GM19372 (cell line): ENCODE data around the gene ANLN.
"Not testable (repeated sequence)": the region's sequence is repeated elsewhere in the genome, so short reads cannot be mapped to it uniquely, and the experiment has no call there.

Experiments
- ATAC-seq: cut with Tn5 transposase; IDR thresholded peaks from one replicate; pipeline ENCODE4 v1.9.1; 2021; ENCODE audit warnings: mild to moderate bottlenecking, low read depth, moderate library complexity; ENCODE audit not compliant: unreplicated experiment

ANLN gene

DNA sequence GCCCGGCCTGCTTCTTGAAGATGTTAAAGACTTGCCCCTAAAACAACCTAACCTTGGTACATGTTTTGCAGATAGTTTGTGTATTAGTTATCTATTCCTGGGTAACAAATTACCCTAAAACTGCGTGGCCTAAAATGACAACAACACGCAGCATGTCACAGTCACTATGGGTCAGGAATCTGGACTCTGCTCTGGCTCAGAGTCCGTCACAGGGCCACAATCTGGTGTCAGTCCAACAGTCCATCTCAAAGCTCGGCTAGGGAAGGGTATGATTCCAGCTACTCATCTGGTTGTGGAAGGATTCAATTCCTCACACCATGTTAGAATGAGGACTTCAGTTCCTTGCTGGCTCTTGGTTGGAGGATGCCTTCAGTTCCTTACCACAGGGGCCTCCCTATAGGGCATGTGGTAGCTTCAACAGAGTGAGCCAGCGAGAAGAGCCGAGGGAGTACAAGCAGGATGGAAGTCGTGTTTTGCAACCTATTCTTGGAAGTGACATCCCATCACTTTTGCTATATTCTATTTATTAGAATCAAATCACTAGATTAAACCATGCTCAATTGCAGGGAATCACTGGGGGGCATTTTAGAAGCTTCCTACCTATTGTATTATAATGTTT lies 71.3 kb downstream of the ANLN start:
- no peak for ATAC-seq

DNA sequence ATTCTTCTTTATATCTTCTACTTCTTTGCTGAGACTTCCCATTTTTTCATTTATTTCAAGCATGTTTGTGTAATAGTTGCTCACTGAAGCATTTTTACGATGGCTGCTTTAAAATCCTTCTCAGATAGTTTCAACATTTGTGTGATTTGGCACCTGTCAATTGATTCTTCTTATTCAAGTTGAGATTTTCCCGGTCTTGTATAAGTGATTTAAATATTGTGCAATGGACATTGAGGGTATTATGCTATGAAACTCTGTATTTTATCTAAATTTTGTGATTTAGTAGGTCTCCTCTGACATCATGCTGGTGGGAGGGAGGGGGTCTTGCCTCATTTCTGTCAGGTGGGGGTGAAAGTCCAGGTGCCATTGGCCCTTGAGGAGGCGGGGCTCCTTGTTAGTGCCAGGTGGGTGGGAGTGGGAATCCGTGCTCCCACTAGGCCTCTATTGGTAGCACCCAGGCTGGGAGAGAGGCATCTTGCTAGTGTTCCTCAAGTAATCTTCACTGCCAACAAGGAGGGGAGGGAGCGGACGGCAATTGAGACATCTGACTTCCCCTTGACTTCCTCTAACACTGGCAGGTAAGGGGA lies 73.0 kb downstream of the ANLN start:
- no peak for ATAC-seq

DNA sequence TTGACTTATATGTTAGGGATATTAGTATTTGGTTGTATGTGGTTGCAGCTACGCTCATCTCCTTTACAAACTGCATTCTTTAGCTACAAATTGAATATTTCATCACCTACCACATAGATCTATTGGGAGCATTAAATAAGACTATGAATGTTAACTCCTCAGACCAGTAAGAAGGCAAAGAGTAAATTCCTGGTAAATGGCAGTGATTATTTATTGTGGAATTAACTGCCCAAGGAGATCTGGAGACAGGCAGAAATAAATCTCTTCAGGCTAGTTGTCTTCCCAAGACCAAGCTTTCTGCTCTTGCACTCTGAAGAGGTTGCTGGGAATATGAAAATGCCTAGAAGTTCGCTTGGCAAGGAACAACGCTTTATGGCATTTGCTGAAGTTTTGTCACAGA lies 74.6 kb downstream of the ANLN start:
- ATAC-seq, result no peak

DNA sequence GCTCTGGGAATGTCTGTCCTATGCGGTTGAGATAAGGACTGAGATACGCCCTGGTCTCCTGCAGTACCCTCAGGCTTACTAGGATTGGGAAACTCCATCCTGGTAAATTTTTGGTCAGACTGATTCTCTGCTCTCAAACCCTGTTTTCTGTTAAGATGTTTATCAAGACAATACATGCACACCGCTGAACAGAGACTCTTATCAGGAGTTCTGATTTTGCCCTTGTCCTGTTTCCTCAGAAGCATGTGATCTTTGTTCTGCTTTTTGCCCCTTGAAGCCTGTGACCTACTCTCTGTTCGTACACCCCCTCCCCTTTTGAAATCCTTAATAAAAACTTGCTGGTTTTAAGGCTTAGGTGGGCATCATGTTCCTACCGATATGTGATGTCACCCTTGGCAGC lies 76.3 kb downstream of the ANLN start:
- not testable (repeated sequence) for ATAC-seq

DNA sequence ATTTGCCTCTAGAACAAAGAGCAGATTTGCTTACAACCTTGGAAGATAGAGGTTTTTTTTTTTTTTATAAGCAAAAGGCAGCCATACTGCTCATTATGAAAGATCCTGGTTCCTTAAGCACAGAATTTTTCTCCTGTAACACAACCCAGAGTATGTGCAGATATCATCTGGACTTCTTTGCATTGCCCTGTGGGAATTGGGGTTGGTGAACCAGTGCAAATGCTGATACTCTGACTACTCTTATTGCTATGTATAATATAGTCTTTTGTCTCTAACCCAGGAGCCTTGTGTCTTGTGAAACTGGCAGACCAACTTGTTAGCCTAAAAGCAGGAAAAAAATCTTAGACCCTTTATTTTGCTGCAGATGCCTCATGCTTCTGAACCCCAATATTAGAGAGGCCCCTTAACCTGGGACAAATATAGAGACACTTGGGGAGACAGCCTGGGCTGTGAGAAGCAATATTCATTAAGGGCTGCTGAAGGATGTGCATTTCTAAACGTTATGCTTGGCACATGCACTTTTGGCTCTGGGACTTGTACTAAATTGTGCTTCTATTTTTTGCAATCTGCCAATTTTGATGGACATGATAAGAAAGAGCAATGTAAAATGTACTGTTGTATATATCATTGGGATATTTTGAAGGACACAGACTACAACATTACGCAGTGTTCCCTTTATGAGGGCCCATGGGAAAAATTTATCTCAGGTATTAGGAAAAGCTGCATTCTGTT lies 78.9 kb downstream of the ANLN start:
- ATAC-seq, result no peak

DNA sequence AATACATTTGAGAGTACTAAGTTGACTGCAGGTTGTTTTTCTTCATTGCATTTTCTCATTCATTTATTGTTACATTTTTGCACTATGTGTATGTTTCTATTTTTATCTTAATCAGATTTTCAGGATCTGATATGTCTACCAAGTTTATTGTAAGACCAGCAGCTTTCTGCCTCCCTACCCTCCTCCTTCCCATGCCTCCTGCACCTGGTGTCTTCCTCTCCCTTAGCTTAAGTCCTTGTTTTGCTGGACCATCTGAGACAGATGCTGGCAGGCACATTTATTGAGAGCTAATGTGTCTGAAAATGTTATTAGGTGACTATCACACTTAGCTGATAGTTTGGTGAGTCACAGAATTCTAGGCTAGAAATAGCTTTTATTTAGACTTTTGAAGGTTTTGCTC lies 79.6 kb downstream of the ANLN start:
- ATAC-seq, result no peak

DNA sequence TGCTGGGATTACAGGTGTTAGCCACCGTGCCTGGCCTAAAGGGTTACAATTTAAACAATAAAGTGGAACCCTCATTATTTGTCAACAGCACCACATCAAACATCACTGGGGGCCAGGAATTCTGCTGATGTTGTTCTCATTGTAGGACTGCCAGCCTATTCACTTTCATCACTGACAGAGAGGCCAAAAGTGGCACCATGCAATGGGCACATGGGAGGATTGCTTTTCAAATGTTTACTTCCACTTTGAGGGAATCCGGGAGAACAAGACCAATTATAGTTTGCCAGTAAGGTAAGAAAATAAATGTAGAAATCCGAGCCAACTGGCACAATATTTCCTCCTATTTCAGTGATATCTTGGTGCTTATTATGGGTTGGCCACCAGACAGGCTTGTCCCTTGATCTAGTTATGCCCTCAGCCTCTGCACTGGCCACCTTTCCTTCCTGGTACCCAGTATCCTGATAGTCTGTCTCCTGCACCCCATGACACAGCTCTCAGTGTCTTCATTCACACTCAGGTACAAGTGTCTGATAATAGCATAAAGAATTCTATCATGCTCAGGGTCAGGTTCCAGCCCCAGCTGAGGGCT lies 82.6 kb downstream of the ANLN start:
- no peak for ATAC-seq

DNA sequence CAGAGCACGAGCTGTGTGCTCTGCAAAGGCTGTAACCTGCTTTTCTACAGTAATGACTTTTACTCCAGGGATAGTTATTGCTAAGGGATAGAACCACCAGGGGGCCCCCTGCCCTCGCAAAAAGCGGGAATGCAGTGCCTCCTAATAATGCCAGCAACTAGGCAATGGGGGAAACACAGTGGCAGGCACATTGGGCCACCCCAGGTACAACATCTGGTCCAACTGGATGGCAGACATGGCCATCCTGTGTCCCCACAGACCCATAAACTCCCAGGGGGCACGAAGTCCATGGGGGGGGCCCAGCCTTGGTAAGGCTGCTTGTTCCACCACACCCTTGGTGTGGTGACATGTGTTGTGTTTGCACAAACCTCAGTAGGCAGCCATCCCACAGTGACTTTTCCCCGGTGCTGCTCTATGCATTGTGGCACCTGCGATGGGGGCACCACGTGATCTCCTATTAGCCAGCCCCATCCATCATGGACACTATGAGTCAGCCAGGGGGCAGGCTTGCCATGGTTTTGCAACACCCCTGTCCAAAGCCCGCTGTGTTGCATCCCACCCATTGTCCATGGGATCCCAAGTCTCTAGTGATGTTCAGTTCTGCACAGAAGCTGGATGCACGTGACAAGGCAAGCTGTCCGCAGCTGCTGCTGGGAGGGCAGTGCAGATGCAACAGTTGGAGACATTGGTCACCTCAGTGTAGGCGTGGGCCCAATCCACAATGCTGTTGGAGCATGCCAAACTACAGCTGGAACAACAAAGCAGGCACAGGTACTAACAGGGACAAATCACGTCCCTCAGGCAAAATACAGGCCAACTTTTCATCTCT lies 84.0 kb downstream of the ANLN start:
- ATAC-seq, result no peak

DNA sequence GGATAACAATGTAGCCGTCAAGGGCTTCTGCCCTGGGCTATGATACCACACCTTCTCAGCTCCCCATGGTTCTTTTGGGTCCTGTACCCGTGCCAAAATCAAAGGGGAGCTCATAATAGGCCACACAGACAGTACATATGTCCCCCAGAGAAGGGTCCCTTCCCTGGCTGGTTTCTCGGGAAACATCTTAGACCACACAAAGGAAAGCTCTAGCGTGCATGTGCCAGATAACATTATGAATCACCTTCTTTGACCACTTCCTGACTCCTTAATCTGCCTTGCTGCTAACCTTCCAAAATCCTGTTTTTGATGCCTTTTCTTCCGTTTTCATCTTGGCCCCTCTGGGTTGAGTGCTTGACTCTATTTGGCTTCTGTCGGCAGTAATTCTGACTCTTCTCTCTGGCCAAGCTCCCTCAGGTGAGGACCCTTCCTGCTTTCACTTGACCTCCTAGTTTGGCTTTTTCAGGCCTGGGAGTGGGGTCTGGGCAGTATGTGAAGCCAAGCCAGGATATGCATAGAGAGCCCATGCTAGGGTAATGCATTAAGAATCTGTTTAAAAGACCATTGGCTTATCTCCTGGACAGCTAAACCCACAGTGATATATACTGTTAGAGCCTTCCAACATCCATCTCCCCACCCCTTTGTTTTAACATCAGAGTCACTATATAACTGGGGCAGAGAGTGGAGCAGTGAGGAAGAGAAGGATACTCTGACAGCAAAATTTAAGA lies 84.8 kb downstream of the ANLN start:
- ATAC-seq, result no peak

DNA sequence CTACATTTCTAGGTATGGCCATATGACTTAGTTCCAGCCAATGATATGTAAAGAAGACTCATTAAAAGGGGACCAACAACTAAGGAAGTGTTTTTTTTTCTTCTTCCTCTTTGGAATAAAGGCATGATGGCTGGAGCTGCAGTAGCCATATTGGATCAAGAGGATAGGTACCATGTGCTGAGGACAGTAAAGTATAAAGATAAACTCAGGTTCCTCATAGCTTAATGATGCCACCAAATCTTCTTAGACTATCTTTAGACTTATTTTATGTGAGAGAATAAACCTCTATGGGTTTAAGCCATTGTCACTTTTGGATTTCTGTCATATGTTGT lies 85.3 kb downstream of the ANLN start:
- no peak for ATAC-seq

DNA sequence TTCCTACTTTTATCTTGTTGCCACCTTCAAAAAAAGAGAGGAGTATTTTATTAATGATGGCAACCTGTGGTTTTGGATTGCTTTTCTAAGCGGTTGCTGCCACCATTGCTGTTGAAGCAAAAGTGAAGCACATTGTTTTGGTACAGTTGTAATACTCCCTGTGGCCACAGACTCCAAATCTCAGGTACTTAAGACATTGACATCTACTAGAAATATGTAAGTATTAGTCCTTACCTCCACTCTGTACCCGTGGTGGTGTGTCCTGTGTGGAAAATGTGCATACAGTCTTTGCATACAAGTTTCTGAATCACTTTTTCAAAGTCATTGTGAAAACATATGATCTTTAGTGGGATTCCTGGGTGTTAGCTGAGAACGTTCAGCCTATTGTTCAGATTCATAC lies 85.7 kb downstream of the ANLN start:
- ATAC-seq, result no peak

DNA sequence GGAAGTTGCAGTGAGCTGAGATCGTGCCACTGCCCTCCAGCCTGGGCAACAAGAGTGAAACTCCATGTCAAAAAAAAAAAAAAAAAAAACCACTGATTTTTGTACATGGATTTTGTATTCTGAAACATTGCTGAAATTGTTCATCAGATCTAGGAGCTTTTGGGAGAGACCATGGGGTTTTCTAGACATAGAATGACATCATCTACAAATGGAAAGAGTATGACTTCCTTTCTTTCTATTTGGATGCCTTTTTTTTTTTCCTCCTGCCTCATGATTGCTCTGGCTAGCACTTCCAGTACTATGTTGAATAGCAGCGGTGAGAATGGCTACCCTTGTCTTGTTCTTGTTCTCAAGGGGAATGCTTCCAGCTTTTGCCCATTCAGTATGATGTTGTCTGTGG lies 89.1 kb downstream of the ANLN start:
- no peak for ATAC-seq

DNA sequence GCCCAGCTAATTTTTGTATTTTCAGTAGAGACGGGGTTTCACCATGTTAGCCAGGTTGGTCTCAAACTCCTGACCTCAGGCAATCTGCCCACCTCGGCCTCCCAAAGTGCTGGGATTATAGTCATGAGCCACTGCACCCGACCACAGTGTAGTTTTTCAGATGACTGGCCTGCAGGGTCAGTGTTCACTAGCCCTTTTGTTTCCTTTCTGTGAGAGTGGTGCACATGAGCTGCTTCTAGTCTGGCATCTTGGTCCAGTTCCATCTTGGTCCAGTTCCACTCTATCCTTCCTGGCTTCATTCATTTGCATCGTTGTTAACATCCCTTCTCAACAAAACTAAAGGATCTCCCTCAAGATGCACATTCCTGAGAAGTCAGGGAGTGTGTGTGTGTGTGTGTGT lies 94.2 kb downstream of the ANLN start:
- ATAC-seq, result not testable (repeated sequence)

DNA sequence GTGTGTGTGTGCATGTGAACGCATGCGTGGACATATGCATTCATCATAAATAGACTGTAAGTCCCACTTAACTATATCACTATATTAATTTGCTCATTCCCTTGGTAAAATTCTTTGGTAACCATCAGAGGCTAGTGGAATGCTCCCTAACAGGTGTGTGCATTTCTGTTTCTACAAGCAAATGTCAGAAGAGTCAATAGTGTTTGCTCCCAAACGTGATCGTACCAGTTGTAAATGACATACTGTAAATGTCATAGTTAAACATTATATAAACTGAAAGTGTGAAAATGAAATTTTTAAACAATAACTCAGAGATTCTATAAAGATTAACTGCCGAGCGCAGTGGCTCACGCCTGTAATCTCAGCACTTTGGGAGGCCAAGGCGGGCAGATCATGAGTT lies 94.6 kb downstream of the ANLN start:
- ATAC-seq, result no peak

DNA sequence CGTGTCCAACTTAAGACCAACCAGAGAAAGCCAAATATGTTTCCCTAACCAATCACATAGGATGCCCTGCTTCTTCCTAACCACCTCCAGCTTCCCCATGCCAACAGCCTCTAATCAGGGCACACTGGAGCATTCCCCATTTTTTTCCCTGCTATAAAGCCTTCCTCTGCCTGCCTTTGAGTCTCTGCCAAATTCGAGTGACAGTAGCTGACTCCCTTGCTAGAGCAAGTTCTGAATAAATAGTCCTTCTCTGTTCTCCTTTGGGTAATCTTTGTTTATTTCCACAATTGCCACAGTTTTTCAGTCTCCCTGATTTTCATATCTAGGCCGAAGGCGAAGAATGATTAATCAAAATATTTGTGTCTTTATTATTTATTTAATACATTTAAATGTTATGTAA lies 96.7 kb downstream of the ANLN start:
- ATAC-seq, result no peak

DNA sequence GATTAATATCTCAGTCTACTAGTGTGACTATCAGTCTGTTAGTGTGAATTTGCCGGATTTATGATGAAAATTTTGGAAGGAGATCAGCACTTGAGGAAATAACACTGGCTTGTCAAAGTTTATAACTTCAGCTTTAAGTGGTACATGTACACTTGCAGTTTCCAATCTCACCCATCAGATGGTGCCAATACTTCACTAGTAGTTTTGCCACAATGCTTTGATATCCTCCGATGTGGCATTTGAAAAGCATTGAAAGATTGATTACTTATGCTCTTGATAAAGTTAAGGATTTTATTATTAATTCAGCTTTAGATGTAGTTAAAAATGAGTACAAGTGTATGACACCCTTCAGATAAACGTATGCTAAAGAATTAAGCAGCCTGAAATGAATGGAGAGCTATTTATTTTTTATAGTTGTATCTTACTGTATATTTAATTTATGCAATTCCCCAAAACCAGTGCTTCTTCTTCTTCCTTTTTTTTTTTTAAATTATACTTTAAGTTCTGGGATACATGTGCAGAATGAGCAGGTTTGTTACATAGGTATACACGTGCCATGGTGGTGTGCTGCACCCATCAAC lies 98.2 kb downstream of the ANLN start:
- ATAC-seq, result no peak

DNA sequence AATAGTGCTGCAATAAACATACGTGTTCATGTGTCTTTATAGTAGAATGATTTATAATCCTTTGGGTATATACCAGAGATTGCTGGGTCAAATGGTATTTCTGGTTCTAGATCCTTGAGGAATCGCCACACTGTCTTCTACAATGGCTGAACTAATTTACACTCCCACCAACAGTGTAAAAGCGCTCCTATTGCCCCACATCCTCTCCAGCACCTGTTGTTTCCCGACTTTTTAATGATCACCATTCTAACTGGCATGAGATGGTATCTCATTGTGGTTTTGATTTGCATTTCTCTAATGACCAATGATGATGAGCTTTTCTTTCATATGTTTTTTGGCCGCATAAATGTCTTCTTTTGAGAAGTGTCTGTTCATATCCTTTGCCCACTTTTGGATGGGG lies 99.0 kb downstream of the ANLN start:
- not testable (repeated sequence) for ATAC-seq

DNA sequence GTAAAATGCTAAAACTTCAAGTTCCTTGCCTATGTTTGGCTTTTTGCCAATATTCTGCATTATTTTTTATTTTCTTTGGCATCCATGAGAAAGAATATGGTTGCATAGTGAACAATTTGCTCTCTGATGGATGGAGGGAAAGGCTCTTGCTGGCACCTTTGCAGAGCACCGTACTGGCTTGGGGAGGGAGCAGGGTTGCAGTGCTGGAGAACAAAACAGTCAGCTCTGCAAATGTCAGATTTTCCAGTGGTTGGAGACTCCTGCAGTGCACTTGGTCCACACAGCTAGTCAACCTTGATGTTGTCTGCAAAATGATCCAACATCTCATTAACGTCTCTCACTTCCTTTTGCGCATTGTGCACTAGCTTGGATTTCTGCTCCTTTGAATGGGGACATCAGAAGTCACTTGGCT lies 100.8 kb downstream of the ANLN start:
- no peak for ATAC-seq

DNA sequence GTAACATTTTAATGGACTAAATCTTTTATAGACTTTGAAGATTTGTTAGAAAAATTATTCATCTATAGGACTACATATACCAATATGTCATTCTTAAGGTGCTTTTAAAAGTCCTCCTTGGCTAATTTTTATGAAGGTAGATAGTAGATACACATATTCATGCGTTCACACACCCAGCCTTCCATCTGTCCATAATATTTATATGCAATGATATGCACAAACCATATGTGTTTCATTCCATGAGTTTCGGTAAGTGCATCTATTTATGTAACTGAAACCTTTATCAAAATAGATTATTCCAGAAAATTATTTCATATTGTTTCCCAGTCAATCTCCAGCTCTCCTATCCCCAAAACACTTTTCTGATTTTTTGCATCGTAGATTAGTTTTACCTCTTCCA lies 101.7 kb downstream of the ANLN start:
- ATAC-seq, result no peak

DNA sequence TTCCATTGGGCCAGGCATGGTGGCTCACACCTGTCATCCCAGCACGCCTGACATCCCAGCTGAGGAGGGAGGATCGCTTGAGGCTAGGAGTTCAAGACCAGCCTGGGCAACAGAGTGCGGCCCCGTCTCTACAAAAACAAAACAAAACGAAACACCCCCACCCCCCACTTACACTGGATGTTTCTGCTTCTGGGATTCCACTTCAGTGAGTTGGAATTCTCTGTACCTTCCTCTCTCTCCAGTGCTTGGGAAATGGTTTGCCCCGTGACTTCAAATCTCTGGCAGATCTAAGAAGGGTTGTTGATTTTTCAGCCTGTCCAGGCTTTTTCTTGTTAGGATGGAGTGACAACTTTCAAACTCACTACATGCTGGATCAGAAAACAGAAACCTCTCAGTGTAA lies 106.9 kb downstream of the ANLN start:
- no peak for ATAC-seq
